Renal cortex interstitium (tissue), 11 donors: ENCODE measurements around the gene DIAPH2. TPM values are rescaled to one million over a fixed set of nuclear protein-coding genes. Genes with fewer than 3 reads are reported as not detected.
A peak's percentile ranks its signal among the peaks of the same experiment; 100 is the strongest.

Source experiments
- DNase-seq, 11 donors: peaks; one replicate each; pipeline ENCODE4 v3.0.0-alpha.2; 2013; ENCODE audit warnings: low read depth in 9 of 11, low spot score in 4 of 11; ENCODE audit errors: extremely low read depth in 1 of 11
- polyA plus RNA-seq, 3 donors: library from polyadenylated mRNA; unstranded; fragments of 120-200 nt; gene quantifications; one replicate each; pipeline ENCODE4 v1.2.1, GENCODE V29; 2013; ENCODE audit not compliant: insufficient read length in 3 of 3

The DIAPH2 gene
- polyA plus RNA-seq, 3 donors = 7.8 to 8.9 (median 8.7) TPM

DNA sequence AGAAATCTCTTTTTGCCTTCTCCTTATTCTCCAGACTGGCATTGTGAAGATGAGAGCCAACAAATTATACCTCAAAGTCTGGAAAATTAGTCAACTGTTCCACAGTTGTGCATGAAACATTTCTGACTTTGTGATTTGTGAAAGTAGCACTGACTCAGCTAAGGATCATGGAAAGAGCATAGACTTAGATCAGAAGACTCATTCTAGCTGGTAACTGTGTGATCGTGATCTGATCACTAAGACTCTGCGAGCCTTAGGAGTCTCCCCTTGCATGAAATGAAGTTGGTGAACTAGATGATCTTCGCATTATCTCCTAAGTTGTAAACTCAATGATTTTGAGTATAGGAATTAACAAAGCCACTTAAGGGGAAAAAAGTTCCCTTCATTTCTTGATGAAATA is 867.2 kb downstream of the DIAPH2 start:
- no peak for DNase-seq

DNA sequence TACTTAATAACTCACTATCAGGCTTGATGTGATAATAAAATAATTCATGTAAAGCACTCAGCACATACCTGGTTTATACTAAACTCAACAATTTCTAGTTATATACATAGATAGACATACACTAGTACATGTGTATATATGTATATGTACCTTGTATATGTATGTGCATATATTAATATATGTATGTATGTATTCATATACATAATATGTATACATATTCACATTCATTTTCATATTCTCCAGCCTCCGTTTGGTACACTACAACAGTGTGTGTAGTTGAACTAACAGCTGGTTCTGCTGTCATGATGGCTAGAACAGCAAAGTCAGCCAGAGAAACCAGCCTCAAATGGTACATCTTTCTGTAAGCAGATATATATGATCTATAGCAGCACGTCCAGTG is 869.2 kb downstream of the DIAPH2 start:
- DNase-seq = no peak

DNA sequence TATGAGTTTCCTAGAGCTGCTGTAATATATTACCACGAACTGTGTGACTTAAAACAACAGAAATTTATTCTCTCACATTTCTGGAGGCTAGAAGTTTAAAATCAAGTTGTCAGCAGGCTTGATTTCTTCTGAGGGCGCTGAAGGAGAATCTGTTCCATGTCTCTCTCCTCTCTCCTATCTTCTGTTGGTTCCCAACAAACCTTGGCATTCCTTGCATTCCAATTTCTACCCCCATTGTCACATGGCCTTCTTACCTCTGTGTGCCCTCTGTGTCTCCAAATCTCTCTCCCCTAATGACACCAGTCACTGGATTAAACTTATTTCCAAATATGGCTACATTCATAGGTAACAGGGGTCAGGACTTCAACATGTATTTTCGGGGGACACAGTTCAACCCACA is 871.7 kb downstream of the DIAPH2 start:
- no peak for DNase-seq

DNA sequence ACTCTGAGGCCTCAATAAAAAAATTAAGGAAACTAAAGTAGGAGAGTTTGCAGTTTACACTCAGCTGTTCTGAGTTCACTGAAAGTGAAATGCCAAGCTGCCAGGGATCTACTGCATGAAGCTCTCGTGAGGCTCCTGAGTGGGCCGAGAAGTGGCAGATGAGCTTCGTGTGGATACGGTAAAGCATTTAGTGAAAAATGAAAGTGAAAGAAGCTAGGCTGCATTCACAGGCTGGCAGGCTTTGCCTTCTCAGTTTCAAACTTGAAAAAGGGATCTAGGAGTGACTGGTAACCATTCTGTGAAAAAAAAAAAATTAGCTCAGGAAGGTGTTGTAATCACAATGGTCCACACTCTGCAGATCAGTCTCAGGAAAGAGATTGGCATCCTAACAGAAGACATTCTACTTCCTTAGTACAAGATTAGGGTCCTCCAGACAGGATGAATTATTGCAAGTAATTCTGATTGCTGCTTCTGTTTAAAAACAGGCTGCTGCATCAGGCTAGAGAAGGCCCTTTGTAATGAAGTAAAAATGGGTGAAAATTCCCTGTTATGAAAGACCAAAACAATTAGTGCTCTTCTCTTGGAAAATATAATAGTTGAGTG is 879.0 kb downstream of the DIAPH2 start:
- peak in 8 of 11 donors; percentile 2 to 28 (median 14) for DNase-seq

DNA sequence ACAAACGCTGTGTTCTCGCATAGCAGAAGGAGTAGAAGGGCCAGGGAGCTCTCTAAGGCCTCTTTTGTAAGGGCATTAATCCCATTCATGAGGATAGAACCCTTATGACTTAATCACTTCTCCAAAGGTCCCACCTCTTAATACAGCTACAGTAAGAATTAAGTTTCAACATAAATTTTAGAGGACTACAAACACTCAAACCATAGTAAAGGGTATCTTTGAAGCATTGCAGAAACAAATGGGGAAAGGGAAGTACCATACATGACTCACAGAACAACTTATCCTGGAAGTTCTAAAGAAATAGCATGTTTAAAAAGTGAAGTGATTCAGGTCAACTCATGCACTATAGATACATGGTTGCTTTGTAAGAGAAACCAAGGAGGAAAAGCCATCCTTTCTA is 879.9 kb downstream of the DIAPH2 start:
- no peak for DNase-seq

DNA sequence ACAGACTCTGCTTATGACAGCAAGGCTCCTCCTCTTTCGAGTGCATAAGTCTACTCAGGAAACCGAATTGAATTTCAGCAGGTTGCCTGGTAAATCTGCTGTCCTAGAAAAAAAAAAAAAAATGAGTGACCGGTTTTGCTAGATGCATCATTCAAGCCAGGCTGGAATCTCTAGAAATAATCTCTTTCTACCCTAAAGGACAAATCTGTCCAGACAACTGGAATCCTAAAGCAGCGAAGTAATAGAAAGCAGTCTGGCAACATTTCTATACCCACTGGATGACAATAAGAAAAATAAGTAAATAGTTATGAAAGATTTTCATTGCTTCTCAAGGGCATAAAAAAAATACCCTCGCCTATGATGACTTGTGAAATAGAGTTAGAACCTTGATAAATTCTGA is 902.5 kb downstream of the DIAPH2 start:
- no peak for DNase-seq

DNA sequence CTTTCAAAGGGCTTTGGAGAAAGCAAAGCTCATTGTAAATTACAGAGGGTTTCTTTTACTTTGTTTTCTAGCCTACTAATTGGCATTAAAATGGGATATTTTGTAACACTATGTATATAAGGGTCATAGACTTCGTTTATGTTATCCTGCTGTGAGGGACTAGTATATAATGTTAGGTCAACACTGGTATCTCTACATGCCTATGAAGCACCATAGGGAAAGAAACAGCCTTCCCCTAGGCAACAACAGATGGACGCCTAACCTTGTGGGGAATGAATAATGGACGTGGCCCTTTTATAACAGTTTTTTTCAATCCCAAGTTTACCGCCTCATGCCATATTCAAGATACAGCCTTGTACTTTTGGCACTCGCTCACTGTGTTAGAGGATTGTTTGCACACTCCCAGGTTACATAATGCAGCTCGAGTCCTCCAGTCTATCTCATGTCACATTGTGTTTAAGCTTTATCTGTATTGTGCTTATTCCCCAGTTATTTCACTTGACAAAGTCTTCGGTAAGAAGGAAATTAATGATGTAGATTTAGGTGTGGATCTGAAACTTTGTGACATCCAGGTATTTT is 910.1 kb downstream of the DIAPH2 start:
- no peak for DNase-seq

DNA sequence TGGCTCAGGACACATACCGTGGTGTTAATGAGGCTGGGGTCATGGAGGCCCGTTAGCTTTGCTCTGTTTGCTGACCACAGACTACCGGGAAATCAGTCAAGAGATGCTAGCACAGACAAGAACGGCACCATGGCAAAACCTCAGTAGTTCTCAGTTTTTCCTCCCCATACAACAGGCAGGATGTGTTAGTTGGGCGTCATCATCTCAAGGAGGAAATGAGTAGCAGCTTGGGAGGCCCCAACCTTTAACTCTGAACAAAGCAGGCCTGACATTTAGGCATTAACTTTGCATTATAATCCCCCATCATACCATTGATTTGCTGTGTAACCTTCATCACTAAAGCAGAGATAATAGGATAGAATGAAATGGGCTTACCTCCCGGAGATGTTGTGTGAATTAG is 913.3 kb downstream of the DIAPH2 start:
- DNase-seq = no peak

DNA sequence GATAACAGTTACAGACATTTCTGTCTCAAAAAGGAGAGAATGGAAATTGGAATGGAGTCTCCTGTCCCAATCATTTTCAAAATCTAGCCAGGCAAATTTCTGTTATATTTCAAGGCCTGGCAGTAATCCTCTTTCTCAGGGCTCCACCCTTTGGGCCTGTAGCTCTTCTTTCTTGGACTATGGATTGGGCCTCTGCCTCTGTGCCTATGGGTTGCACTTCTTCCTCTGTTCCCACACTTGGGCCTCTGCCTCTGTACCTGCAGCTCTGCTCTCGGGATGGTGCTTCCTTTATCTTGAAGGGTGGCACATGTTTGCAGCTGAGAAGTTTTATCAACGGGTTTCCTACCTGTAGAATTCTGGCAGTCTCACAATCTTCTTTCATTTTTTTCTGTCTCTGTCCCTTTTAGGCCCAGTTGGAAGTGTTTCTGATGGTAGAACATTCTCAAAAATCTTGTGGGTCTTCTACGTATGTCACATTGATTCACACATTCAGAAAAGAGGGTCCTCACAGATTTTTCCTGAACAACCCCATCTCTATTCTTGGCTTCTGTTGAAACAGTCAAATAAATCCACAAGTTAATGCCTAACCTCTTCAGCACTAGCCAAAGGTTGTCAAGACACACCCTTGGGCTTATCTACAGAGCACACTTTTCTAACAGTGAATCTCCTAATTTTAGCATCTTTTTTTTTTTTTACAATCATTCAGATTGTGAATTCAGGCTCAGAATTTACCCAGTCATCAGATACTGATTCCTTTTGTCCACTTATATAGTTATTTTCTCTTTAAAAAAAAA is 918.0 kb downstream of the DIAPH2 start:
- no peak for DNase-seq

DNA sequence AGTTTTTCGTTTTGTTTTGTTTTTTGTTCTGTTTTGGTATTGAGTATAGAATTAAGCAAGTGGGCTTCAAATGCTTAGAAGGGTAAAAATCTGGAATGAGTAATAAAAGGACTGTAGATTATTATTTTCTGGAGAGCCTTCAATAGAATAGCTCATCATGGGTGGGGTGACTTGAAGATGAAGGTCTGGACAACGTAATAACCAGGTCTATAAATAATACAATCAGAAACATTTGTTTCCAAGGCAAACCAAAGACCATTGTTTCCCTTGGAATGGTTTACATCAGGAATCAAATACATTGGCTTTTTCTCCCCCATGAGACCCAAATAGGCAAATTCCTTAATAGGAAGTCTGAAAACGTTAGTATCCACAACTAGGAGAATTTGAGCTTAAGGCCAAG is 920.6 kb downstream of the DIAPH2 start:
- no peak for DNase-seq

DNA sequence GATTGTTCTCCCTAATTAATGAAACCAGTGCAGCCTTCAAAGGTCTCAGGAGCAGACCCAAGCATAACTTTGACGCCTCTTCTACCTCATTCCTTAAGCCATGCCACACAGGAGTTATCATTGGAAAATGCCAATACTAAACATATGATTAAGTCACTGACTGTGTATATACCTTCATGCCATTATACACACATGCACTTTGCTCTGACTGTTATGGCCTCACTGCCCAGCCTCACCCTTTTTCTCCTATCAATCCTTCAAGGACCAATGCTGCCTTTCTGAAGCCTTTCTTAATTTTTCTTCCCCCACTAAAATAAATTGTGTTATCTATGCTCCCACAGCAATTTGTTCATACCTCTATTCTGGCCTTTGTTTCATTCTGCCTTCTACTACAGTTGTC is 924.7 kb downstream of the DIAPH2 start:
- no peak for DNase-seq

DNA sequence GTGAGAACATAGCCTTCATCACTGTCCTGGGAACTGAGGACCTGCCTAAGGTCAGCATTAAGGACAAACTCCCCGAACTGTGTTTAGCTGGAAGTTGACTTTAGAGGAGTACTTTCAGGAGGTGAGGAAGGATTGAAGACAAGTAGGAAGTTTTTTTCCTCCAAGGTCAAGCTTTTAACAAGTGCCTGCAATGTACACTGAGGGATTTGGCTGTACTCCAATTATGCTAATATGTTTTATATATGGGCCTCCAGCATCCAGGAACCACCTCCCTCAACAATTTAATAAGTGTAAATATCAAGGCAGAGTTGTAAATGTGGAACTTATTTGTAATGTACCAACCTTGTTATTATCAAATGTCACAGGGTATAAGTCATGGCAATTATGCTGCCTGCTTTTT is 925.3 kb downstream of the DIAPH2 start:
- no peak for DNase-seq

DNA sequence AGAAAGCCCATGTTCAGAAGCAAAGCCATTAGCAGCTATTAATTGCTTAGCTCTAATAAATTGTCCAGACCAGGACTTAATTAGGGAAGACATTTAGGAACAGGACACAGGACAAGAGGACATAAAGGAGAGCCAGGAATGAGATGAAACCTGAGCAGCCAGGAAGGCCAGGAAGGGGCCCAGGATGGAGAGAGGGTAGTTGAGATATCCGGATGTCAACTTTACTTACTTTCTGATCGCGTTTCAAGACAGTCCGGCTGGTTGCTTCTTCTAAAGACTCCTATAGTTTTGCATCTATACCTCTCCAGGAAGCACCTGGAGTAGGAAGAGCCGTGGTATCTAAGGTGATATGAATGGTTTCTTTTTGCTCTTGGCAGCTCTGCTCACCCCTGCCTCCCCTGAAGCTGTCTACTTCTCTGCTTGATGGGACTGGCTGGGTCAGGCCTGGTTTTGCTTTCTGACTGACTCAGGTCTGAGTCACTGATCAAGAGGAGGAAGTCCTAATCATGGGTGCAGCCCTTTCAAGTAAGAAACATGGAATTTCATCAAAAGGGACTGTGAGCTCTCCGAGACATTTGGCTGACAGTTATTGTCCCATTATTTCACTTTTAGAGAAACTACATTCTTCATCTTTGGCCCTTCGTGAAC is 932.4 kb downstream of the DIAPH2 start:
- DNase-seq = peak in 1 of 11 donors; percentile 0

DNA sequence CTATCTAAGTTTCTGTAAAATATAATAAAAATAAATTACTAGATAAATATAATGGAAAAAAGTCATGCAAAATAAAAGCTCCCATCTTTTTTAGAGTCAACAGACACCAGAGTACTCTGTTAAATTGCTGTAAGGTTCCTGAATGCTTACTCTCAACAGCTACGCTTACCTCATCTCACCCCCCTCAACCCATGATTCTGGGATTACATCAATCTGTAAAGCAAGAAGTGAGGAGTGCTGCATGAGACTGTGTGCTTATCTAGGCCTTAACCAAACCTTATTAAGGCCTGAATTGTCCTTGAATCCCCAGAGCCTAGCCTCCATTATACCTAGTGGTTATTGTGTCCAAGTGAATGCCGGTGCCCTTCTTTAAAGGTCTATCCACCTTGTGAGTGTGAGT is 934.9 kb downstream of the DIAPH2 start:
- DNase-seq = no peak

DNA sequence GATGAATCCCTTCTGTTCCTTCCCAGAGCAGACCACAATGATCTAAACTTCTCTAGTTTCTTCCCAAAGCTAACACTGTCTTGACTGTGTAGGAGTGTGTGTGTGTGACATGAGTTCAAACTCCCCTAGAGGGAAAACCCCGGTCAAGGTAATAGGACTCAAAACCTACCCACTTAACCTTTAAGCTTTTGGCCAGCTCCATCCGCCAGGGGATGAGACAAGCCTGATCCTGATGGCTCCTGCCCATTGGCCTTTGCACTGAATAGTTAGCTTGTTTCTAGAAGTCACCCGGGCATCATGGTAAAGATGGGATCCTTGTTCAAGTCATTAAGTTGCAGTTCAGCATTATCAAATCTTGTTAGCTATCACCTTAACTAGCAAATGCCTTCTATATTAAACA is 937.5 kb downstream of the DIAPH2 start:
- DNase-seq = no peak

DNA sequence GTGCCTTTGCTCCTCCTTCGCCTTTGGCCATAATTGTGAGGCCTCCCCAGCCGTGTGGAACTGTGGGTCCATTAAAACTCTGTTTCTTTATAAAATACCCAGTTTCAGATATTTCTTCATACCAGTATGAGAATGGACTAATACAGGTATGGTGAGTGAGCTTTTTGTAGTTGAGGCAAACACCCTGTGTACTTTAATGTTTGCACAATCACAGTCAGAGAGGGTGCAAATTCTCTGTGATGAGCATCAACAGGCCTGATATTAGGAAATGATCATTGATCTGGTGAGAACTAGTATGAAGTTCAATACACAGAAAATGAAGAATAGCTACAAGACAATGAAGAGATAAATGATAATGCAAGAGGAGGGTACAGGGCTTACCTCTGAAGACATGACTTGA is 943.7 kb downstream of the DIAPH2 start:
- no peak for DNase-seq

DNA sequence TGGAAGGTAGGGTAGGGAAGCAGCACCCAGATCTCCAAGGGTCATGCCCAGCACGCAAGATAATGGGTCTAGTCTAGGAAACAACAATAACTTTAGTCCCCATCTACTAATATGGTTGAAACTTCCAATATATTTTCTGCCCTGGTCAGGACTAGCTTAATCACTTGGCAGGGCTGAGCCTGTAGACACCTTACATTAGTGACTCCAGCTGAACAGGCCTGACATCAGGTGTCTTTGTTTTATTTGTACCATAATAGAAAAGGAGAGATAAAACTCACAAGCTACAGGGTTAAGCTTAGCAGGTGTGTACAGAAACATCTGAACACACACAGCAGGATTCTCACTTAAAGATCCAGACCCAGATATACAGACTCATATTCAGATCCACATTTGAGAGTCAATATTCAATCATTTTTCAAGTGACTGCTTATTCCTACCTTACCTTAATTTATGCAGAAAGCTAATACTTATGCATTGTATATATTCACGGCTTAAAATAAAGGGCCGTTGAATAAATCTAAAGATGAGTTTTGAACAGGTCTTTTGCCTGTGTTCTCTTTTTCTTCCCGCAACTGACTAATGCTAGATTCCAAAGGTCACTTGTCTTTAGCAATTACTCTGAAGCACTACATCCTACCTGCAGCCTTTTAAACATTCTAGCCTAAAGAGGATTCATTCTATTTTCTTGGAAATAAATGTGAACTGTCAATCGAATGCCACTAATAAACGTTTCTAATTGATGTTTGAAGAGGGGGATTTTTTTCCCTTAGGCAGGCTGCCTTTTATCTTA is 944.4 kb downstream of the DIAPH2 start:
- no peak for DNase-seq

DNA sequence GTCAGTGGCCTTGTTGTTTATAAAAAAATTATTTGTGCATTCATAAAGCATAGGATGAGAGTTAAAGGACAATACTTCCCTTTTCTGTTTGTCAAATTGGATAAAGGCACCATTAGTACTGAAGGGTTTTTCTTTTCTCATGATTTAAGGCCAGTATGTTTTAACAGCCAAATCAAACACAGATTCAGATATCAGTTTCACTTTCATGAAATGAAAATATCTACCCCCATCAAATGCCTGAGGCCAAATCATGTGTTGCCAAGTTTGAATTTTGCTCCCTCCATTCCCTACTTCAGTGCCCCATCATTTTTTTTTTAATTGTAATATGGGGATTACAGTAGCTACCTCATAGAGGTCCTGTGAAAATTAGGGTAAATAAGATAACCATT is 944.9 kb downstream of the DIAPH2 start:
- DNase-seq = no peak

DNA sequence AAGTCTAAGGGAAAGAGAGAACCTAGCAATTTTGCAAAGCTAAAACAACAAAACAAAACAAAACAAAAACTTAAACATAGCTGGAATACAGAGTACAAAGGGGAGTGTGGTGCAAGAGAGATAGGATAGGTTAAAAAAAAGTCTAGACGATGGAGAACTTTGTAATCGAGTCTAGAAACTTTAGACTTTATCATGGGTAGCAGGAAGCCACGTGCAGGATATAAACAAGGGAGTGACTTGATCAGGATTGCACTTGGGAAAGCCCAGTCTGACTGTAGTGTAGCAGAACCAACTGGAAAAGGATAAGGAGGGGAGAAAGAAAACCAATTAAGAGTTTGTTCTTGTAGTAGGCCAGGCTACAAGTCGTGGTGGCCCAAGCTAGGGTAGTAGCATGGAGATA is 949.2 kb downstream of the DIAPH2 start:
- DNase-seq = no peak
